GM19240 (cell line): ENCODE results near the gene TSPAN11.

Experiments used
- DNase-seq: peaks from one replicate; pipeline ENCODE4 v3.0.0; 2011; ENCODE audit warnings: low spot score; ENCODE audit not compliant: insufficient read length

TSPAN11 gene

DNA sequence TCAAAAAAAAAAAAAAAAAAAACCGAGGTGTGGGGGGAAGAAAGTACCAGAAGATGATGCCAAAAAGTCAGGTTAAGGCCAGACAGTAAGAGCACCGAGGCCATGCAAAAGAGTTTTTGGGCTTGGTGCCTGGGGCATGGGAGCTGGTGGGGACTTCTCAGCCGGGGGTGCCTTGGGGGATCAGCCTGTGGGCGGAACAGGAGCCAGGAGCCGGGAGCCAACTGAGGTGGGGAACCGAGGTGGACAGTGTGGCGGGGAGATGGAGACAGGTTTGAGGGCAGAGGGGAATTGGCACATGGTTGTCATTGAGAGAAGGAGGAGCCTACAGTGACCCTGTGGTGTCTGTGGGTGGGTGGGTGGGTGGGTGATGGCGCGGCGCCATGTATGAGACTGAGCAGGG, 33.2 kb downstream of the TSPAN11 start:
- no peak for DNase-seq

- no peak for DNase-seq
Observed at GRCh38 chr12:30961030-30961429, 34.5 kb downstream of the TSPAN11 start.

DNA sequence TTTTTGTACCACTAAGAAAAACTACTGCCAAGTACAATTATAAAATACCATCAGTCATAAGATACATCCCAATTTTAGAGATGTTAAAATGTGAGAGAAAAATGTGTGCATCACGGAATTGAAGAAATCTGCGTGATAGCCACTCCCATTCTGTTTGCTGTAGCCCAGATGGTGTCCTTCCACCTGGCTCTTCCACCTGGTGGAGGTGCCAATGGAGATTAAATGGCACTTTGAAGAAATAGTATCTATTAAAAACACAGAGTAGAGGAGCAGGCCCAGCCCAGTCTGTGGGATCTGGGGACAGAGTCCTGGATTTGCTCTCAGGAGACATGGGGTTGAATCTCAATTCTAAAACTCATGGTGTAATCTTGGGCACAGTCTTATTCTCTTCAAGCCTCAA, 35.5 kb downstream of the TSPAN11 start:
- no peak for DNase-seq

- no peak for DNase-seq
Observed at GRCh38 chr12:30963709-30964564, 37.4 kb downstream of the TSPAN11 start.

GRCh38 chr12:30964896-30965612, 38.5 kb downstream of the TSPAN11 start:
- DNase-seq, result no peak

DNA sequence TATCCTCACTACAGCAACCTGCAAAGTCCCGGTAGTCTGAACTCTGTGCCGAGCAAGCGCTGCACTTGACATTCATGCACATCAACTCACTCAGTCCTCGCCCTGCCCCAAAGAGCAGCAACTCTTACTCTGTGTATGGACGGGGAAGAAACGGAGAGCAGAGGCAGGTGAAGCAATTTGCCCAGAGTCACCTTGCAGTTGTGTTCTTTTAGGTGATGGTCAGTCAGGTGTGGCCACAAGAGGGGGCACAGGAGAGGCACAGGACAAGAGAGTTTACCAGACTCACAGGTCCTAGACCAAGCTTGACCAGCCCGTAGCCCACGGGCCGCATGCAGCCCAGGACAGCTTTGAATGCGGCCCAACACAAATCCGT, 39.1 kb downstream of the TSPAN11 start:
- DNase-seq, result no peak

- DNase-seq, result no peak
Observed at GRCh38 chr12:30967026-30967425, 40.5 kb downstream of the TSPAN11 start.

- DNase-seq, result no peak
Observed at GRCh38 chr12:30968211-30968610, 41.7 kb downstream of the TSPAN11 start.

GRCh38 chr12:30969006-30969405, 42.5 kb downstream of the TSPAN11 start:
- no peak for DNase-seq

DNA sequence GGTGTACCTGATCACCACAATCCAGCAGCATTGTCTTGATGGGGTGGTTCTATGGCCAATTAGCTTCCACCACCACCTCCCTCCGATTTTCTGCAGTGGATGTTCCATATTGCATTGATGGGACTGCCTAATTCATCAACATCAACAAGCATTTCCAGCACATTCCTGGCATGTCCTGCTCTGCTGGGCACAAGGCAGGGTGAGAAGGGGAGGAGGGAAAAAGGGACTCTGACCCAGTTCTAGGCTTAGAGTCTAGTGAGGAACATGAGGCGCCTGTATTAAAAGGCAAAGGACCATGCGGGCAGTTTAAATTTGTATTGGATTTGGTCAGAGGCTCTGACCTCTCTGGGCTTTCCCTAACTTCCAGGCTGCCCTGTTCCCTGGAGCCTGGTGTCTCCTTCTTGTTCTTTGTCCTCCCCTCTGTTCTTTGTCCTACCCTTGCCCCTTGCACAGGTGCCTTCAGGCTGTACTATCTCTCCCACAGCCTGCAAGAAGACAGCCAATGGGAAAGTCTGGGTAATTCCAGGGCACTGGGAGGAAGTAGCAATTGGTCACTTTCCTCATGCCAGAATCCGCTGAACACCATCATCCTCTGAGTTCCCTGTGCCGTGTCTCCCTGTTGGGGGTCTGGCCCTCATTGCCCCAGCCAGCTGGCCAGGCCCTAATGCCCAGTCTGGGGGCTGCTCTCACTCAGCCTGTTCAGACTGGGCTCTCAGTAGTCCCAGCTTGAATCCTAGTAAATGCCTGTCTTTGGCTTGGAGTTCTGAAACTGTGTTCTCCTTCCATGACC, 43.3 kb downstream of the TSPAN11 start:
- no peak for DNase-seq

DNA sequence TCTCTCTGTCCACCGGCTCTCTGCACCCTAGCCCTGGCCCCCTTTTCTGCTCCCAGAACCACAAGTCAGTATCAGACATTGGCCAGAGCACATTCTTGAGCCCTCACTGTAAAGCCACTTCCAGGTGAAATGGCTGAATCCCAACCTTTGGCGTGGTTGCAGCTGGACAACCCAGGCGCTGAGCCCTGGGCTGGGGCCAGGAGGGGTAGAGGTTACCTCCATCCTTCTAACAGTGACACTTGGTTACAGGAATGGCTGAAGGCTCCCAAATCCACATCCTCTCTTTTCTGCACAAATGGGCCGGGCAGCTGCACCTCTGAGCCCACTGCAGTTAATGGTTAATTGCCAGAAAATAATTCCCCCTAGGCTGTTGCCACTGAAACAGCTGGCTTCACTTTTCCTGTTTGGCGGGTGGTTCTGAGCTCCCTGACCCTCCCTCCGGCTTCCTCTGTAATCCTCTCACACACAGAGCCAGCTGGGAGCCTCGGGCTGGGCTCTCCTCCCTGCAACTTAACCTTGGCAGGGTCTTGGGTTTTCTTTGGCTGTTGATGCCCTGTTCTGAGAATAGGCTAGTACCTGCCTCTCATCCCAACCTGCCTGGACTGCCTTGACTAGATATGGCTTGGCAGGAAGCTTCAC, 44.1 kb downstream of the TSPAN11 start:
- no peak for DNase-seq

- no peak for DNase-seq
Observed at GRCh38 chr12:30972035-30972434, 45.5 kb downstream of the TSPAN11 start.

- DNase-seq, result no peak
Observed at GRCh38 chr12:30973175-30973574, 46.6 kb downstream of the TSPAN11 start.

DNA sequence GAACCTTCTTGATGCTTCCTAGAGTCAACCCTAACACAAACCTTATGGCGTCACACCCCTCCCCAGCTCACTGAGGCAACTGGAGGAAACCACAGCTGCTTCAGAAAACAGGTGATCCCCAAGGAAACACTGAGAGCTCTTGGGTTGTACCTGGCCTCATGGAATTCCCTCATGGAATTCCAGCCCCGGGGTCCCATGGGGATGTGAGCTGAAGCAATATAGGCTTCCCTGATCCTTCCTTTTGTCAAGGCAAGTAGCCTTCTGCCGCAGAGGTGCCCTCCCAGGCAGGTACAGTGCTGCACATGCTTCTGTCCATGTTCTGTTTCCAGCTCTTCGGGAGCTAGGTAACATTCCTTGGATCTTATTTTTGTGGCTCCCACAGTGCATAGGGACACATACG, 47.3 kb downstream of the TSPAN11 start:
- no peak for DNase-seq

GRCh38 chr12:30974746-30975500, 48.4 kb downstream of the TSPAN11 start:
- no peak for DNase-seq

DNA sequence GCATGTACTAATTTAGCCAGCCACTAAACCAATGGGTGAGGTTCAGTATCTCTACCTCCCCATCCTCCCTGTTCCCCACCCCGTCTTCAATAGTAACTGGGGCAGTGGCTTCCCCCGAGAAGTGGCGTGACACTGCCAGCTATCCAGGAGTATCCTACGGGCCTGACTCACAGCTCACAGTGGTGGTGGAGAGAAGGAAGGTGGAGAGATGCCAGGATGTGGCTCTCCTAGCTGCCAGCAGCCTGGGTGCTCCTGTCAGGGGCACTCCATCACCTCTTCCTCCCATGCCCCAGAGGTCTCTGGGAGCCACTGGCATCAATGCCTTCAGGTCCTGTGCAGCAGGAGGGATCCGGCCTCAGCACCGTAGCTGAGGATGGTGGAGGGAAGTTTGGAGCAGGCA, 49.0 kb downstream of the TSPAN11 start:
- DNase-seq, result no peak

DNA sequence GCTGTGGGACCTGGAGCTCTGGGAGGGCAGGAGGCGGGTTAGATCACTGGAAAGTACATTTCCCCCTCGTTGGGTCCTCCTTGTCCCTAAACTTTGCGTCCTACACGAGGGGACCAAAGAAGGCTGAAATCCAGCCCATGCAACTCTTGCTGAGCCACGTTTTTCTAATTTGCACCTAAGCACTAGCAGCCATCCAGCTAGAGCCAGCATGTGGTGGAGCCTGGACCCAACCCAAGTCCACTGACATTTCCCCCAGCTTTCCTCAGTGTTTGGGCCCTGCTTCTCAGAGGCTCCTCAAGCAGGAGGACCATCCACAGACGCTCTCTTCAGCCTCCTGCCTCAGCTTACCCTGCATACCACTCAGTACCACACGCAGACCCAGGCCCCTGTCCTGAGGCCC, 49.7 kb downstream of the TSPAN11 start:
- DNase-seq, result no peak

- DNase-seq, result no peak
Observed at GRCh38 chr12:30977124-30977523, 50.6 kb downstream of the TSPAN11 start.

DNA sequence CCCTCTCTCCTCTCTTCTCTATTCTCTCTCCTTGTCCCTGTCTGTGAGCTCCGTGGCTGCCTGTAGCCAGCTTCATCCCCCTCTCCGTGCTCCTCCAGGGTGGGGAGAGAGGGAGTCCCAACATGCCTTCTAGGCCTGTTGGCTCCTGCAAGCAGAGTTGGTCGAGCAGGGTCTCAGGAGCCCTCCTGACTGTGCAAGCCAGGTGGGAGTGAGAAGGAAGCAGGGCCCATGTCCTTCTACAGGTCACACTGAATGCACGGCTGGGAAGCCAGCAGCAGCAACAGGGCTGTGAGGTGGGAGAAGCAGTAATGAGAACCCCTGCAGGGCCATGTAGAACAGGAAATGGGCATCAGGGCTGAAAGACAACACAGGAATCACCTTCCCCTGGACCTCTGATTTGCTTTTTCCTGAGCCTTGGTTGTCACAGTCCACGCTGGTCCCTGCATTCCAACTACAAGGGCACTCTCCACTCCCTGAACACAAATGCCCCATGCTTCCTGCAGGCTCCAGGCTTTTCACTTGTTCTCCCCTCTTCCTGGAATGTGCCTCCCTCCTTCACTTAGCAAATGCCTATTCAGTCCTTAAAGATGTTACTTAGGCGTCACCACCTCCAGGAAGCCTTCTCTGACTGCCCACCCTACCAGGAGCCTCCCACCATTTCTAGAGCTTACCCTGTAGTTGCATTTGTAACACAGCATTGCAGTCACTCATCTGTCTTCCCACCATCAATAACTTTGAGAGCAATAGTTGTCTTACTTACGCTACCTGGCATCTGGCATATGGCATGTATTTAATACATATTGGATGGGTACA, 51.2 kb downstream of the TSPAN11 start:
- no peak for DNase-seq

- DNase-seq, result no peak
Observed at GRCh38 chr12:30978639-30979038, 52.1 kb downstream of the TSPAN11 start.
